ENCODE measurements around the gene PHF21B.
A peak's percentile ranks its signal among the peaks of the same experiment; 100 is the strongest.

The PHF21B gene

DNA sequence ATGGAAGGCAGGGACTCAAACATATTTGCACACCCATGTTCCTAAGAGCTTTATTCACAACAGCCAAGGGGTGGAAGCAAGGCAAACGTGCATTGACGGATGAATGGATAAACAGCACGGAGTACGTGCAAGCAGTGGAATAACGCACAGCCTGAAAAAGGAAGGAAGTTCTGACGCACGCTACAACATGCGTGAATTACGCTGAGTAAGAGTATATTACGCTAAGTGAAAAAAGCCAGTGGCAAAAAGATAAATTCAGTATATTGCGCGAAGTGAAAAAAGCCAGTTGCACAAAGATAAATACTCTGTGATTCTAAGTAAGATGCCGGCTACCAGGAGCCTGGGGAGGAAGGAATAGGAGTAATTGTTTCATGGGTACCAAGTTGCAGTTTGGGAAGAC is 19.5 kb downstream of the PHF21B start:
- Histone ChIP-seq H3K4me1 (ENCODE audit: insufficient read depth, poor library complexity, severe bottlenecking) (no peaks in the 10 kb centered on the region), H3K9me3 (ENCODE audit: severe bottlenecking) (no peaks in the 10 kb centered on the region), H3K27ac (ENCODE audit: poor library complexity, severe bottlenecking) (no peak overlapping the region), H3K4me3 (ENCODE audit: severe bottlenecking) (no peak overlapping the region), H3K27me3 (ENCODE audit: insufficient read depth, poor library complexity, severe bottlenecking) (peaks cover 10% of the 10 kb centered on the region), H3K36me3 (ENCODE audit: low read depth) (no peaks in the 10 kb centered on the region)
- ATAC-seq (ENCODE audit: low read depth) (no peak), DNase-seq (ENCODE audit: low spot score) (no peak)
- TF ChIP-seq, protein P1, sequence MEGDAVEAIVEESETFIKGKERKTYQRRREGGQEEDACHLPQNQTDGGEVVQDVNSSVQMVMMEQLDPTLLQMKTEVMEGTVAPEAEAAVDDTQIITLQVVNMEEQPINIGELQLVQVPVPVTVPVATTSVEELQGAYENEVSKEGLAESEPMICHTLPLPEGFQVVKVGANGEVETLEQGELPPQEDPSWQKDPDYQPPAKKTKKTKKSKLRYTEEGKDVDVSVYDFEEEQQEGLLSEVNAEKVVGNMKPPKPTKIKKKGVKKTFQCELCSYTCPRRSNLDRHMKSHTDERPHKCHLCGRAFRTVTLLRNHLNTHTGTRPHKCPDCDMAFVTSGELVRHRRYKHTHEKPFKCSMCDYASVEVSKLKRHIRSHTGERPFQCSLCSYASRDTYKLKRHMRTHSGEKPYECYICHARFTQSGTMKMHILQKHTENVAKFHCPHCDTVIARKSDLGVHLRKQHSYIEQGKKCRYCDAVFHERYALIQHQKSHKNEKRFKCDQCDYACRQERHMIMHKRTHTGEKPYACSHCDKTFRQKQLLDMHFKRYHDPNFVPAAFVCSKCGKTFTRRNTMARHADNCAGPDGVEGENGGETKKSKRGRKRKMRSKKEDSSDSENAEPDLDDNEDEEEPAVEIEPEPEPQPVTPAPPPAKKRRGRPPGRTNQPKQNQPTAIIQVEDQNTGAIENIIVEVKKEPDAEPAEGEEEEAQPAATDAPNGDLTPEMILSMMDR (IDR thresholded peaks at IDR 0.05; ENCODE audit: poor library complexity, severe bottlenecking): no peak

DNA sequence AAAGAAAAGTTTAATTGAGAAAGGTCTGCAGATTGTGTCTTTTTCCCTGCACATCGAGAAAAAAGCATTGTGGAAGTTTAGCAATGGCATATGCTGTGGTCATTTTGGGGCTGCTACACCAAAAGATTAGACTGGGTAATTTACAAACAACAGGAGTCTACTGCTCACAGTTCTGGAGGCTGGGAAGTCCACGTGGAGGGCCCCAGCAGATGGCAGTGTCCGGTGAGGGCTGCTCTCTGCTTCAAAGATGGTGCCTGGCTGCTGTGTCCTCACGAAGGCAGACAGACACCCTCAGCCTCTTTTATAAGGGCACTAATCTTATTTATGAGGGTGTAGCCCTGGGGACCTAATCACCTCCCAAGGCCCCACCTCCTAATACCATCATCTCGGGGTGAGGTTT is 21.1 kb downstream of the PHF21B start:
- no peaks in the 10 kb centered on the region for H3K36me3 ChIP-seq (ENCODE audit: low read depth)
- DNase-seq (ENCODE audit: low spot score) (no peak), ATAC-seq (ENCODE audit: low read depth) (no peak)
- no peaks in the 10 kb centered on the region for H3K9me3 ChIP-seq (ENCODE audit: severe bottlenecking)
- H3K4me1 ChIP-seq (ENCODE audit: insufficient read depth, poor library complexity, severe bottlenecking): no peaks in the 10 kb centered on the region
- H3K4me3 ChIP-seq (ENCODE audit: severe bottlenecking): no peak overlapping the region
- peaks cover 4% of the 10 kb centered on the region for H3K27me3 ChIP-seq (ENCODE audit: insufficient read depth, poor library complexity, severe bottlenecking)
- no peak overlapping the region for H3K27ac ChIP-seq (ENCODE audit: poor library complexity, severe bottlenecking)
- TF ChIP-seq, protein P1 (IDR thresholded peaks at IDR 0.05; ENCODE audit: poor library complexity, severe bottlenecking): peak; percentile 18

DNA sequence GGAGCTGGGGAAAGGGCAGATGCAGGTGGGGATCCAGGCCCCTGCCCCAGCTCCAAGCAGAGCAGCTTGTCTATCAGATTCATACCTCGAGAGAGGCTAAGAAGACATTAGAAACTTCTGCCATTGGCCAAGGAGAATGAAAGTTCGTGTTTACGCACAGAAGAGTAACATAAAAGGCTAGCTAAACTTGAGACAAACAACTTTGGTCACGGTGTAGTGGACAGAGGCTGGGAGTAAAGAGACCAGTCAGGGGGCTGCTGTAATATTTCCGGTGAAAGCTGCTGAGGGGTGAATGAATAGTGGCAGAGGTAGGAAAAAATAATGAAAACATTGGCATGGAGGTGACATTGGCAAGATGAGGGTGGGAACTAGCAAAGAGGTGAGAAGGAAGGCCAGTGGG is 22.9 kb downstream of the PHF21B start:
- no peak overlapping the region for H3K27ac ChIP-seq (ENCODE audit: poor library complexity, severe bottlenecking)
- H3K27me3 ChIP-seq (ENCODE audit: insufficient read depth, poor library complexity, severe bottlenecking): no peaks in the 10 kb centered on the region
- H3K9me3 ChIP-seq (ENCODE audit: severe bottlenecking): no peaks in the 10 kb centered on the region
- H3K36me3 ChIP-seq (ENCODE audit: low read depth): no peaks in the 10 kb centered on the region
- ATAC-seq (ENCODE audit: low read depth) (no peak), DNase-seq (ENCODE audit: low spot score) (no peak)
- H3K4me1 ChIP-seq (ENCODE audit: insufficient read depth, poor library complexity, severe bottlenecking): no peaks in the 10 kb centered on the region
- no peak overlapping the region for H3K4me3 ChIP-seq (ENCODE audit: severe bottlenecking)
- TF ChIP-seq, protein P1 (IDR thresholded peaks at IDR 0.05; ENCODE audit: poor library complexity, severe bottlenecking): no peak

DNA sequence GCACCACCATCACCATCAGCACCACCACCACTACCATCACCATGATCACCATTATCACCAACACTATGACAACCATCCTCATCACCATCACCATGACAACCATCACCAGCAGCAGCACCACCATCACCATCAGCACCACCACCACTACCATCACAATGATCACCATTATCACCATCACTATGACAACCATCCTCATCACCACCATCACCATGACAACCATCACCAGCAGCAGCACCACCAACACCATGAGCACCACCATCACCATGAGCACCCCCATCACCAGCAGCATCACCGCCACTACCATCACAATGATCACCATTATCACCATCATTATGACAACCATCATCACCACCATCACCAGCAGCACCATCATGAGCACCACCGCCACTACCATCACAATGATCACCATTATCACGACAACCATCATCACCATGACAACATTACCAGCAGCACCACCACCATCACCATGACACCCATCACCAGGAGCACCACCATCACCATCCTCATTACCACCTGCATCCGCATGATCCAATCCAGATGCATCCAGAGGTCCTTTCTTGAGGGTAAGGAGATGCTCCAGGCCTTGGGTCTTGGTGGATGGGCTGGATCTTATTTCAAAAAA is 23.8 kb downstream of the PHF21B start:
- Histone ChIP-seq H3K9me3 (ENCODE audit: severe bottlenecking) (no peaks in the 10 kb centered on the region), H3K4me3 (ENCODE audit: severe bottlenecking) (no peak overlapping the region)

More for the DNA sequence above, 23.8 kb downstream of the PHF21B start:
- DNase-seq (ENCODE audit: low spot score) (no peak), ATAC-seq (ENCODE audit: low read depth) (no peak)
- Histone ChIP-seq H3K27ac (ENCODE audit: poor library complexity, severe bottlenecking) (no peak overlapping the region), H3K36me3 (ENCODE audit: low read depth) (no peaks in the 10 kb centered on the region), H3K27me3 (ENCODE audit: insufficient read depth, poor library complexity, severe bottlenecking) (no peaks in the 10 kb centered on the region), H3K4me1 (ENCODE audit: insufficient read depth, poor library complexity, severe bottlenecking) (no peaks in the 10 kb centered on the region)
- TF ChIP-seq, protein P1 (IDR thresholded peaks at IDR 0.05; ENCODE audit: poor library complexity, severe bottlenecking): no peak
